ENCODE results near the gene TBC1D23.

The TBC1D23 gene

GRCh38 chr3:100354850-100355249 is 94.1 kb downstream of the TBC1D23 start:
- no peak for DNase-seq

GRCh38 chr3:100358413-100358812 is 97.6 kb downstream of the TBC1D23 start:
- no peak for DNase-seq

GRCh38 chr3:100359035-100359434 is 98.2 kb downstream of the TBC1D23 start:
- no peak for DNase-seq

- no peak for DNase-seq
Measured at GRCh38 chr3:100360757-100361496, 100.1 kb downstream of the TBC1D23 start.

- DNase-seq: no peak
Measured at GRCh38 chr3:100361897-100362296, 101.1 kb downstream of the TBC1D23 start.

GRCh38 chr3:100364421-100364820 is 103.6 kb downstream of the TBC1D23 start:
- no peak for DNase-seq

GRCh38 chr3:100366424-100366823 is 105.6 kb downstream of the TBC1D23 start:
- no peak for DNase-seq

GRCh38 chr3:100368441-100368840 is 107.6 kb downstream of the TBC1D23 start:
- no peak for DNase-seq

GRCh38 chr3:100370756-100371155 is 110.0 kb downstream of the TBC1D23 start:
- no peak for DNase-seq

- no peak for DNase-seq
Measured at GRCh38 chr3:100374521-100374920, 113.7 kb downstream of the TBC1D23 start.

Measured in NCI-H2029 treated with DMSO at 0.1 percent for 48 hours (cell line).